GM18505 (cell line): ENCODE data around the gene ST6GALNAC6.
"Not testable (repeated sequence)": the region's sequence is repeated elsewhere in the genome, so short reads cannot be mapped to it uniquely, and the experiment has no call there.

Experiments used
- ATAC-seq: cut with Tn5 transposase; IDR thresholded peaks from one replicate; pipeline ENCODE4 v1.9.1; 2021; ENCODE audit not compliant: unreplicated experiment
- POLR2A ChIP-seq: IDR thresholded peaks from 4 replicates; pipeline ENCODE4 v1.6.1; 2011; ENCODE audit warnings: borderline replicate concordance; ENCODE audit not compliant: insufficient read depth, insufficient read length; ENCODE audit errors: extremely low read depth

Gene ST6GALNAC6

DNA sequence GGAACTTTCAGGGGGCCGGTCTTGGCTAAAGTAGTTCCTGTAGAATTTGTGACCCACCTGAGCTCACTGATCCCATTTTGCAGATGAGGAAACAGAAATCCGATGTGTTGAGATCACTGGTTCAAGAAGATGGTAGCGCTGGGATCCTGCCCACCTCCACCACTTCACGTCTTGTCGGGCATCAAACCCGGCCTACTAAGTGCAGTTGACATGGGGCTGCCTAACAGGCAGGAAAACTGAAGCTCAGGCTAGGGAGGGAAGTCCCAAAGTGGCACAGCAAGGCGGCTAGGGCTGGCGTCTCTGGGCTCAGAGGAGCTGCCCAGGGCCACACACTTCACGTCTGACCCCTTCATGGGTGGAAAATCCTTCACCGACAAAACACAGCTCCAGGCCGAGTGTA is 44.4 kb downstream of the ST6GALNAC6 start:
- no peak for ATAC-seq
- no peak for TF ChIP-seq POLR2A

DNA sequence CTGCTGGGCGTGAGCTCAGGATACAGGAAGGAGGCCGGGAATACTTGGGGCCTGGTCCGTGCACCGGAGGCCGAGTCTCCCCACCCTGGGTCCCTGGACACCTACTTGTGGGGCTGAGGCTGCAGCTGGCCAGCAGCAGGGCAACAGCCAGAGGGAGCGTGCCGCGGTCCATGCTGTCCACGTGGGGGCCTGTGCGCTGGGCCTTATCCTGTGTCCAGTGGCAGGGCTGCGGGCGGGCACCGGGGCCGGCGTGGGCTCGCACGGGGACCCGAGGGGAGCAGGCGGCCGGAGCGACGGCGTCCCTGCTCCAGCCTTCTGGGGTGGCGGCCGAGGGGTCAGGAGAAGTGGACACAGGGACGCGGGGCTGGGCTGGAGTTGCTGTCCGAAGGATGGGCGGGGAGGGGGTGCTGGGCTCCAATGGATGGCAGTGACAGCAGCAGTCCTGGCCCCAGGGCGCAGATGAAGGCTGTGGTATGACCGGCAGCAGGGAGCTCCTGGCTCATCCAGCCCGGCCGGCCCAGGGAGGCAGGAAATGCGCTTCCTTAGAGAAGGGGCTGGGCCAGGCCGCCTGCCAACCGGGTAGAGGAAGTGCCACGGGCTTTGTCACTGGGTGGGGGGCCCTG is 45.1 kb downstream of the ST6GALNAC6 start, which contains the start of gene ENG:
Gene ENG (minus strand): TSS at position 475 of the 623 bp plus-strand sequence. CDS start 303 bp downstream, at position 172.
- TF ChIP-seq POLR2A = peak; percentile 28
- ATAC-seq = no peak

GRCh38 chr9:127853312-127854183 is 45.9 kb downstream of the ST6GALNAC6 start:
- ATAC-seq = no peak
- no peak for TF ChIP-seq POLR2A

DNA sequence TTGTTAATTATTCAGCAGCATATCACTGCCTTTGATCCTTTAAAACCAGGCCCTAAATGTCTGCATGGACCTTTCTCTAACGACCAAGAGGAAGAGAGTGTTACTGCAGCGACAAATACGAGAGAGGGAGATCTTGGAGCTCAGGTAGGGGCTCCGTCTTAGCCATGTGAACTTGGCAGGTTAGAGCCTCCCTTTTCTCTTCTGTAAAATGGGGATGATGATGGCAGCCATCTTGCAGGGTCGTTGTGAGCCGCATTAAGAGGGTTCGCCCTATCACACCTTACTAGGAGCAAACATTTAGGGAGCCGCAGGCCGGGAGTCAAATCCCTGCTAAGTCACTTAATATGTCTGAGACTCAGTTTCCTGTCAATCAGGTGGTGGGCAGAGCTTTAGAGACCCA is 46.6 kb downstream of the ST6GALNAC6 start:
- ATAC-seq = no peak
- TF ChIP-seq POLR2A = no peak

DNA sequence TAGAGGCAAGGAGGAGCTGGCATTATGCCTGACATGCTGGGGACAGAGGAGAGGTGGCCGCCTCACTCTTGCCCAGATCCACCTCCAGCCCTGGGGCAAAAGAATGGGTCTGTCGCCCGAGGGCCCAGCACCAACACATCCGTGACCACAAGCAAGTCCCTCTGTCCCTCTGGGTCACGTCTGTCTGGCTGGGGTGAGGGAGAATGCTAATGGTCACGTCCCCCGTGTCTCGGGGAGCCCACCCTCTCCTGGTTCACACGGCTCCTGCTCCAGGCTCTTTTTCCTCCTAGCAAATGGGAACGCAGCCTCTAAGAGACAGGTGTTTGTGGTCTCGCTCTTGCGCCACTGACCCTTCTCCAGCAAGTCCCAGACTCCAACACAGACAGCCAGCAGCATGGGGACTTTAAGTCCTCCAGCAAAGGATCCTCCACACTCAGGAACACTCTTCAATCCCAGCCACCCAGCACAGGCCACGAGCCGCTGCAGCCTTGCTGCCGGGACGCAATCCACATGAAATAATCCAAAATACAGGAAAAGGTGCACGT is 49.0 kb downstream of the ST6GALNAC6 start:
- no peak for ATAC-seq
- no peak for TF ChIP-seq POLR2A

GRCh38 chr9:127848756-127849504 is 50.5 kb downstream of the ST6GALNAC6 start:
- ATAC-seq = no peak
- no peak for TF ChIP-seq POLR2A

GRCh38 chr9:127847833-127848755 is 51.3 kb downstream of the ST6GALNAC6 start:
- ATAC-seq = no peak
- TF ChIP-seq POLR2A = no peak

GRCh38 chr9:127847178-127847510 is 52.3 kb downstream of the ST6GALNAC6 start:
- no peak for ATAC-seq
- no peak for TF ChIP-seq POLR2A

GRCh38 chr9:127846443-127847177 is 52.8 kb downstream of the ST6GALNAC6 start:
- TF ChIP-seq POLR2A = no peak
- no peak for ATAC-seq

DNA sequence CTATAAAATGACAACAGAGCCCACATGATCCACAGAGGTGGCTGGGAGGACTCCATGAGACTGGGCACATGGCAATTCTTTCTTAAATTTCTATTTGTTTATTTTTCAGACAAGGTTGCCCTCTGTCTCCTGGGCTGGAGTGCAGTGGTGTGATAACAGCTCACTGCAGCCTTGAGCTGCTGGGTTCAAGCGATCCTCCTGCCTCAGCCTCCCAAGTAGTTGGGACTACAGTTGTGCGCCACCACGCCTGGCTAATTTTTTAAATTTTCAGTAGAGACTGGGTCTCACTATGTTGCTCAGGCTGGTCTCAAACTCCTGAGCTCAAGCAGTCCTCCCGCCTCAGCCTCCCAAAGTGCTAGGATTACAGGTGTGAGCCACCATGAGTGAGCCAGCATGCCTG is 53.8 kb downstream of the ST6GALNAC6 start:
- ATAC-seq = not testable (repeated sequence)

DNA sequence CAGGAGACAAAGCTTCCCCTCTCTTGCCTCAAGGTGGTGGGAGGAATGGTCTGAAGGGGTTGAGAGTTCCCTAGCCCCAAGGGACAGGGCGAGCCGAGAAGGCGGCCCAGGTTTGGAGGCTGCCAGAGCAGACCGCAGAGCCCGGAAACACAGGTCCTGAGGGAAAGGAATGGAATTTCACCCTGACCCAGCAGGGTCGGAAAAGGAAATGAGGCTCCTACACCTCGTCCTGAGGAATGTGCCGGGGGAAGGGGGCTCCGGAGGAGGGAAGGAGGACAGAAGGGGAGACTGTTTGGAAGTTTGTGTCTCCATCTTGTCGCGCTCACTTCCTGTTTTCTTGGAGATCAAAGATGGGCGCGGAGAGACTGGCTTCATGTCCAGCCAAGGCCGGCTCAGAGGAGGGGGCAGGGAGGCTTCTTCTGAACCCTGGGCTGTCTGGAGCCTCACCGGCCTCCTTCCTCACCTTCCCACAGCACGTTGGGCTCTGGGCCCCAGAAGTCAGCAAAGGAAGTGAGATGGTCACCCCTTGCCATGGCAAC is 54.5 kb downstream of the ST6GALNAC6 start:
- TF ChIP-seq POLR2A = no peak
- no peak for ATAC-seq
